Osteocyte (in vitro differentiated cells): ENCODE results near the gene SMIM36. TPM values are rescaled to one million over a fixed set of nuclear protein-coding genes. Genes with fewer than 3 reads are reported as not detected.
"Not testable (repeated sequence)": the region's sequence is repeated elsewhere in the genome, so short reads cannot be mapped to it uniquely, and the experiment has no call there.

Source experiments
- DNase-seq: peaks from one replicate; pipeline ENCODE4 v3.0.0; 2021; ENCODE audit warnings: mixed read lengths; ENCODE audit not compliant: unreplicated experiment; ENCODE audit errors: extremely low spot score
- H3K27ac Mint-ChIP-seq: one replicate; pipeline ENCODE4 v1.8.0; 2021; ENCODE audit warnings: mild to moderate bottlenecking, mixed read lengths; ENCODE audit not compliant: unreplicated experiment
- H3K27me3 Mint-ChIP-seq: one replicate; pipeline ENCODE4 v1.8.0; 2021; ENCODE audit warnings: mixed read lengths; ENCODE audit not compliant: unreplicated experiment
- H3K36me3 Mint-ChIP-seq: one replicate; pipeline ENCODE4 v1.8.0; 2021; ENCODE audit warnings: mixed read lengths; ENCODE audit not compliant: unreplicated experiment
- H3K4me1 Mint-ChIP-seq: one replicate; pipeline ENCODE4 v1.8.0; 2021; ENCODE audit warnings: mixed read lengths; ENCODE audit not compliant: unreplicated experiment
- H3K4me3 Mint-ChIP-seq: one replicate; pipeline ENCODE4 v1.8.0; 2021; ENCODE audit warnings: mild to moderate bottlenecking, moderate library complexity, mixed read lengths; ENCODE audit not compliant: unreplicated experiment
- H3K9me3 Mint-ChIP-seq: one replicate; pipeline ENCODE4 v1.8.0; 2021; ENCODE audit warnings: mixed read lengths; ENCODE audit not compliant: unreplicated experiment
- total RNA-seq: library from RNA; stranded (reverse); gene quantifications from 2 replicates; pipeline ENCODE4 v1.2.1, GENCODE V29; 2021
- TF ChIP-seq, protein P1 (sequence below): fragments of 200-600 bp; sonication (generic); IDR thresholded peaks from 2 replicates; pipeline ENCODE4 v1.5.0; 2021; ENCODE audit warnings: antibody characterized with exemption, mild to moderate bottlenecking, moderate library complexity

The SMIM36 gene
- total RNA-seq, 1 donor from 2014 or later, result not detected

DNA sequence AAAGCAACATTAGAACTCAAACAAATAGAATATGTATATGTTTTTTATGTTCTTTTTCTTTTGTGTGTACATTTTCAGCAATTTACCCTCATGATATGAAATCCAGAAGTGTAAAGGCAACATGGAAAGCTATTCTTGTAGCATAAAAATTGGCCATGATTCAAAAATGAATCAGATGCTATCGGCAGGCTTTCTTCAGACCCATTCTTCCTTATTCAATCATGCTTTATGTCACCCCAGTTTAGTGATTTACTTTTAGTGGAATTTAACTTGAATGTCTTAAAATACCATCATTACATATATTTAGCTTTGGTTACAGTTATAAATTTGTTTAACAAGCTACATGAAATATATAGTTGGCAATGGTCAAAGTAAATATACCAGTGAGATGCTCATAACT lies 21.4 kb upstream of the SMIM36 start:
- H3K4me1 Mint-ChIP-seq, result no peaks in the 10 kb centered on the region
- no peak for DNase-seq
- TF ChIP-seq, protein P1, sequence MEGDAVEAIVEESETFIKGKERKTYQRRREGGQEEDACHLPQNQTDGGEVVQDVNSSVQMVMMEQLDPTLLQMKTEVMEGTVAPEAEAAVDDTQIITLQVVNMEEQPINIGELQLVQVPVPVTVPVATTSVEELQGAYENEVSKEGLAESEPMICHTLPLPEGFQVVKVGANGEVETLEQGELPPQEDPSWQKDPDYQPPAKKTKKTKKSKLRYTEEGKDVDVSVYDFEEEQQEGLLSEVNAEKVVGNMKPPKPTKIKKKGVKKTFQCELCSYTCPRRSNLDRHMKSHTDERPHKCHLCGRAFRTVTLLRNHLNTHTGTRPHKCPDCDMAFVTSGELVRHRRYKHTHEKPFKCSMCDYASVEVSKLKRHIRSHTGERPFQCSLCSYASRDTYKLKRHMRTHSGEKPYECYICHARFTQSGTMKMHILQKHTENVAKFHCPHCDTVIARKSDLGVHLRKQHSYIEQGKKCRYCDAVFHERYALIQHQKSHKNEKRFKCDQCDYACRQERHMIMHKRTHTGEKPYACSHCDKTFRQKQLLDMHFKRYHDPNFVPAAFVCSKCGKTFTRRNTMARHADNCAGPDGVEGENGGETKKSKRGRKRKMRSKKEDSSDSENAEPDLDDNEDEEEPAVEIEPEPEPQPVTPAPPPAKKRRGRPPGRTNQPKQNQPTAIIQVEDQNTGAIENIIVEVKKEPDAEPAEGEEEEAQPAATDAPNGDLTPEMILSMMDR, result no peak
- H3K36me3 Mint-ChIP-seq, result no peaks in the 10 kb centered on the region
- peaks cover 19% of the 10 kb centered on the region for H3K27me3 Mint-ChIP-seq
- H3K27ac Mint-ChIP-seq, result no peak overlapping the region
- no peak overlapping the region for H3K4me3 Mint-ChIP-seq
- H3K9me3 Mint-ChIP-seq, result no peaks in the 10 kb centered on the region

DNA sequence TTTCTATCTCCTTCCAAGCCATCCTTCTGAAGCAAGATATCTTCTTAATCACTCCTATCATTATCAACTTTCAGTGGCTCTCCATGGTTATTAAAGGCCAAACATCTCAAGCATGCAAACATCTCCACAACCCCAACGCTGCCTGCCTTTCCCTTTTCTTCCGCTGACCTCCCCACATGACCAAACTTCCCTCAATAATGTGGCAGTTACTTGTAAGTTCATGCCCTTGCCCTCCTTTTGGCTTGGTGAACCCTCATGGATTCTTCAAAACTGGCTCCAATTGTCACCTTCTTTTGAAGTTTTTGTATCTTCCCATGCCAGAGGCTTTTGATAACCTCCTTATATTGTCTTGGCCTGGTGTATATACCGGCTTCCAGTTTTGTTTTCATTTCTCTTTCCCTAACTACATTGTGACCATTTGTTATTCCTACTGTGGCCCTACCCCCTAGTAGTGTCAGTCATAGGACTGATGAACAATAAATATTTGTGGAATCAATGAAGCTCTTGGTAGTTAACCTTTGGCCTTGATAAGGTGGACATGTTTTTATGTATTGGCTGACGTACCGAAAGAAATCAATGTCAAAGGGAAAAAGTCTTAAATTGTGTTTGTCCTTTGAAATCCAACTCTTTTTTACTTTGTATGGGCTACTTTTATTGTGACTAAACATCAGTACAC lies 19.9 kb upstream of the SMIM36 start:
- Mint-ChIP-seq H3K4me3 (no peak overlapping the region), H3K27me3 (peaks cover 19% of the 10 kb centered on the region), H3K4me1 (no peaks in the 10 kb centered on the region), H3K27ac (no peak overlapping the region), H3K36me3 (no peaks in the 10 kb centered on the region), H3K9me3 (no peaks in the 10 kb centered on the region)
- TF ChIP-seq, protein P1, result no peak
- DNase-seq, result no peak

DNA sequence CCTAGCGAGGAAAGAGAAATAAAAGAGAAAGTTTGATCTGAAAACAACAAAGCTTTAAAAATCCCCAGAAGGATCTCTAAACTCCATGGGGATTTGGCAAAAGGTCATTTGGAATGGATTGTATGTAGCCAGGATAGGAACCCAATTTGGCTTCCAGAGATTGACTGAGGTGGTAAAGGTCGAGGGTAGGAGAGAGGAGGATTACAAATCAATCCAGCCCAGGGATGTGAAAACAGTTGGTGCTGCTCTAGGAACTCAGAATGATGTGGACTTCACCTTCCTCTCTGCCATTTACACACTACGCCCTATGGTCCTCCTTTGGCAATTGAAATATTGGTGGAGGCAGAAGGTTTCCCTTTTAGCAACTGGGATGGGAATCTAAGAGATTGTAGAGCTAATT lies 18.8 kb upstream of the SMIM36 start:
- TF ChIP-seq, protein P1, result no peak
- H3K36me3 Mint-ChIP-seq, result no peaks in the 10 kb centered on the region
- no peak overlapping the region for H3K27ac Mint-ChIP-seq
- H3K4me3 Mint-ChIP-seq, result no peak overlapping the region
- H3K27me3 Mint-ChIP-seq, result peaks cover 19% of the 10 kb centered on the region
- H3K9me3 Mint-ChIP-seq, result no peaks in the 10 kb centered on the region
- no peak for DNase-seq
- H3K4me1 Mint-ChIP-seq, result no peaks in the 10 kb centered on the region

DNA sequence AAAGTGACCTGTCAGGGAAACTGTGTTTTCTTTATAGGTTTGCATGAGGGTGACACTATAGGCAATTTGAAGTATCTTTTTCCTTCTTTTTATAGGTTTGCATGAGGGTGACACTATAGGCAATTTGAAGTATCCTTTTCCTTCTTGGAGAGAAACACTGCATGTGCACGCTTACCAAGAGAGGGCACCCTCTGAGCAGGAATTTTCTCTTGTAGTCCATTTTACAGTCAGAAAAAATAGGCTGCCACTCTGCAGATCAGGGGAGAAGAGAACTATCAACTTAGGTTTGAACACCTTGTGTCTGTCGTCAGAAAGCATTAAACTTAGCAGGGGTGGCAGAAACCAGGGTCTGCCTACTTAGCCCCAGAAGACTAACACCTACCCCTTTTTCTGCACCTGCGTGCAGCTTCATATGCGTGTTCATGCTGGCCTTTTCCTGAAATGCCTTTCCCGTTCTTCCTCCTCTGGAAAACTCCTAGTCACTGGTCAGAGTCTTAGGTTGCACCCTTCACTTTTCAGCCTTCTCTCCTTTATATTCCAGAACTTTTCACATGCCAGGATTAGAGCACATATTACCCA lies 16.4 kb upstream of the SMIM36 start:
- H3K4me1 Mint-ChIP-seq, result no peaks in the 10 kb centered on the region
- TF ChIP-seq, protein P1, result peak; percentile 62
- H3K27me3 Mint-ChIP-seq, result peaks cover 17% of the 10 kb centered on the region
- no peaks in the 10 kb centered on the region for H3K36me3 Mint-ChIP-seq
- H3K4me3 Mint-ChIP-seq, result no peak overlapping the region
- no peak overlapping the region for H3K27ac Mint-ChIP-seq
- no peaks in the 10 kb centered on the region for H3K9me3 Mint-ChIP-seq
- DNase-seq, result no peak

DNA sequence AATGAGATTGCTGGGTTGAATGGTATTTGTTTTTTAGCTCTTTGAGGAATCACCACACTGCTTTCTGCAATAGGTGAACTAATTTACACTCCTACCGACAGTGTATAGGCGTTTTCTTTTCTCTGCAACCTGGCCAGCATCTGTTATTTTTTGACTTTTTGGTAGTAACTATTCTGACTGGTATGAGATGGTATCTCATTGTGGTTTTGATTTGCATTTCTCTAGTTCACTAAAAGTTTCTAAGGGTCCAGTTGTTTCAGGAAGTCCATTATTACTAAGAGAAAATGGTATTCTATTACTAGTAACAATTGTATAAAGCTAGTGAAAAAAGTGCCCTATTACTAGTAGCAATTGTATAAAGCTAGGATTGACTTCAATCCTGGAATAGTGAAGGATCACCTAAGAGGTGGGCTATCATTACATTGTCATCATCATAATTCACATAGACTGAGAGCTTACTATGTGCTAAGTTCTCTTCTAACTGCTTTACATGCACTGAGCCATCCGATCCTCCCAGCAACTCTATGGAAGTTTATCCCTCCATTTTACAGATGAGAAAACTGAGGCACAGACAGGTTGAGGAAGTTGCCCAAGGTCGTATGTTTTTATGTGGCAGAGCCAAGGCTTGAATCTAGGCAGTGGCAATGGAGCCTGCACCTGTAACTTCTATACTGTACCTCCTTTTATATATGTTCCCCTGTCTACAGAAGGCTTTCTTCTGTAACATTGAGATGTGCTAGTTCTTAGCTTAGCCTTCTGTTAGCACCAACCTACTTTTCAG lies 13.4 kb upstream of the SMIM36 start:
- H3K9me3 Mint-ChIP-seq, result no peaks in the 10 kb centered on the region
- peaks cover 16% of the 10 kb centered on the region for H3K27me3 Mint-ChIP-seq
- H3K4me1 Mint-ChIP-seq, result no peaks in the 10 kb centered on the region
- no peak for DNase-seq
- no peaks in the 10 kb centered on the region for H3K36me3 Mint-ChIP-seq
- TF ChIP-seq, protein P1, result no peak
- no peak overlapping the region for H3K27ac Mint-ChIP-seq
- no peak overlapping the region for H3K4me3 Mint-ChIP-seq

DNA sequence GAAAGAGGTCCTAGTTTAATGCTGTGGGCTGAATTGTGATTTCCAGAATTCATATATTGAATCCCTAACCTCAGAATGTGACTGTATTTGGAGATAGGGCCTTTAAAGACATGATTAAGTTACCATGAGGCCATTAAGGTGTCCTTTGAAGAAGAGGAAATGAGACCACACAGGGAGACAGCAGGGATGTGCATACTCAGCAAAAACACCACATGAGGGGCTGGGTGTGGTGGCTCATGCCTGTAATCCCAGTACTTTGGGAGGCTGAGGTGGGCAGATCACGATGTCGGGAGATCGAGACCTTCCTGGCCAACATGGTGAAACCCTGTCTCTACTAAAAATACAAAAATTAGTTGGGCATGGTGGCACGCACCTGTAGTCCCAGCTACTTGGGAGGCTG lies 11.8 kb upstream of the SMIM36 start:
- not testable (repeated sequence) for H3K4me3 Mint-ChIP-seq, H3K9me3 Mint-ChIP-seq, H3K36me3 Mint-ChIP-seq, DNase-seq, H3K4me1 Mint-ChIP-seq, H3K27ac Mint-ChIP-seq
- H3K27me3 Mint-ChIP-seq, result peaks cover 15% of the 10 kb centered on the region
